ENCODE results near the gene TRHDE.

Gene TRHDE

GRCh38 chr12:72390146-72390545, 118.0 kb downstream of the TRHDE start:
- TF ChIP-seq TCF4 (CRISPR knock-in tag; IDR thresholded peaks at IDR 0.05; ENCODE audit: borderline replicate concordance) (no peak), PPARA (CRISPR knock-in tag; IDR thresholded peaks at IDR 0.05; ENCODE audit: borderline replicate concordance) (no peak), POU6F1 (CRISPR knock-in tag; IDR thresholded peaks at IDR 0.05; ENCODE audit: borderline replicate concordance, low read depth) (no peak), TOX (CRISPR knock-in tag; IDR thresholded peaks at IDR 0.05; ENCODE audit: borderline replicate concordance) (no peak), PATZ1 (CRISPR knock-in tag; IDR thresholded peaks at IDR 0.05; ENCODE audit: borderline replicate concordance) (no peak), GLIS3 (CRISPR knock-in tag; IDR thresholded peaks at IDR 0.05) (no peak), RARB (CRISPR knock-in tag; IDR thresholded peaks at IDR 0.05) (no peak), ZNF565 (CRISPR knock-in tag; conservative IDR thresholded peaks at IDR 0.05; ENCODE audit: low read depth) (no peak), ZC3H10 (CRISPR knock-in tag; IDR thresholded peaks at IDR 0.05) (no peak), OSR1 (CRISPR knock-in tag; IDR thresholded peaks at IDR 0.05) (no peak), ZFP30 (CRISPR knock-in tag; IDR thresholded peaks at IDR 0.05) (no peak), ZNF8 (CRISPR knock-in tag; IDR thresholded peaks at IDR 0.05) (no peak), ESRRG (CRISPR knock-in tag; IDR thresholded peaks at IDR 0.05) (no peak), CREB5 (CRISPR knock-in tag; IDR thresholded peaks at IDR 0.05; ENCODE audit: low read depth) (no peak), ZFP3 (CRISPR knock-in tag; IDR thresholded peaks at IDR 0.05) (no peak), SNAI2 (CRISPR knock-in tag; IDR thresholded peaks at IDR 0.05) (no peak), TSHZ2 (CRISPR knock-in tag; IDR thresholded peaks at IDR 0.05) (no peak), BACH2 (CRISPR knock-in tag; IDR thresholded peaks at IDR 0.05; ENCODE audit: borderline replicate concordance) (no peak), CSRNP3 (CRISPR knock-in tag; IDR thresholded peaks at IDR 0.05) (no peak)
- no peak for ATAC-seq

GRCh38 chr12:72406111-72406510, 133.9 kb downstream of the TRHDE start:
- TF ChIP-seq RARB (CRISPR knock-in tag; IDR thresholded peaks at IDR 0.05) (no peak), ISL1 (CRISPR knock-in tag; IDR thresholded peaks at IDR 0.05) (no peak), PPARA (CRISPR knock-in tag; IDR thresholded peaks at IDR 0.05; ENCODE audit: borderline replicate concordance) (no peak), CSDC2 (CRISPR knock-in tag; IDR thresholded peaks at IDR 0.05) (no peak), POU6F1 (CRISPR knock-in tag; IDR thresholded peaks at IDR 0.05; ENCODE audit: borderline replicate concordance, low read depth) (no peak), CSRNP3 (CRISPR knock-in tag; IDR thresholded peaks at IDR 0.05) (no peak), TOX (CRISPR knock-in tag; IDR thresholded peaks at IDR 0.05; ENCODE audit: borderline replicate concordance) (no peak), ARNTL (CRISPR knock-in tag; IDR thresholded peaks at IDR 0.05; ENCODE audit: borderline replicate concordance, low read depth) (no peak), OSR1 (CRISPR knock-in tag; IDR thresholded peaks at IDR 0.05) (no peak), ZNF8 (CRISPR knock-in tag; IDR thresholded peaks at IDR 0.05) (no peak), ZC3H10 (CRISPR knock-in tag; IDR thresholded peaks at IDR 0.05) (no peak), ESRRG (CRISPR knock-in tag; IDR thresholded peaks at IDR 0.05) (no peak), TCF4 (CRISPR knock-in tag; IDR thresholded peaks at IDR 0.05; ENCODE audit: borderline replicate concordance) (no peak)
- ATAC-seq, result no peak
